Spleen (tissue), 11 donors: ENCODE data around the gene VPS9D1. TPM values are rescaled to one million over a fixed set of nuclear protein-coding genes. Genes with fewer than 3 reads are reported as not detected.
"Not testable (repeated sequence)": the region's sequence is repeated elsewhere in the genome, so short reads cannot be mapped to it uniquely, and the experiment has no call there.

ENCODE experiments used
- DNase-seq: peaks from one replicate; pipeline ENCODE4 v3.0.0-alpha.2; 2020
- H3K27ac ChIP-seq, 8 donors: fragments of 200-600 bp; sonication (generic) in 7 of 8; 1 replicate in 4 of 8; 2 replicates in 4 of 8; pipeline versions ENCODE4 v1.5.0 to v1.8.0; 2016 to 2021; ENCODE audit warnings: inconsistent platforms in 4 of 8, mild to moderate bottlenecking in 4 of 8, moderate library complexity in 1 of 8
- H3K27me3 ChIP-seq, 7 donors: fragments of 200-600 bp; sonication (generic) in 6 of 7; replicated peaks in 1 of 7; 1 replicate in 4 of 7; 2 replicates in 3 of 7; pipeline versions ENCODE4 v1.5.0 to v1.8.0; 2016 to 2021; ENCODE audit warnings: inconsistent platforms in 3 of 7, mild to moderate bottlenecking in 1 of 7
- H3K36me3 ChIP-seq, 6 donors: fragments of 200-600 bp; sonication (generic) in 5 of 6; 1 replicate in 4 of 6; 2 replicates in 2 of 6; pipeline versions ENCODE4 v1.5.0 to v1.8.0; 2016 to 2021; ENCODE audit warnings: inconsistent platforms in 2 of 6
- H3K4me1 ChIP-seq, 6 donors: fragments of 200-600 bp; sonication (generic) in 5 of 6; 1 replicate in 3 of 6; 2 replicates in 3 of 6; pipeline versions ENCODE4 v1.5.0 to v1.8.0; 2016 to 2021; ENCODE audit warnings: inconsistent platforms in 3 of 6
- H3K4me3 ChIP-seq, 8 donors: fragments of 200-600 bp; sonication (generic) in 7 of 8; 1 replicate in 4 of 8; 2 replicates in 4 of 8; pipeline versions ENCODE4 v1.5.0 to v1.8.0; 2016 to 2021; ENCODE audit warnings: inconsistent platforms in 4 of 8, mild to moderate bottlenecking in 4 of 8, moderate library complexity in 2 of 8
- H3K9me3 ChIP-seq, 8 donors: fragments of 200-600 bp; sonication (generic) in 7 of 8; 1 replicate in 4 of 8; 2 replicates in 4 of 8; pipeline versions ENCODE4 v1.5.0 to v1.8.0; 2016 to 2021; ENCODE audit warnings: inconsistent platforms in 4 of 8
- POLR2A ChIP-seq, 3 donors: fragments of 450-650 bp; IDR thresholded peaks; one replicate each; pipeline ENCODE4 v1.5.1; 2017; ENCODE audit warnings: antibody characterized with exemption in 3 of 3, mild to moderate bottlenecking in 1 of 3
- POLR2AphosphoS5 ChIP-seq, 3 donors: sonication (generic); formaldehyde crosslinking; IDR thresholded peaks; one replicate each; pipeline ENCODE4 v1.5.1; 2017; ENCODE audit warnings: antibody characterized with exemption in 3 of 3
- WGBS, 5 donors: extraction: QIAGEN DNeasy Blood & Tissue Kit in 3 of 5; methylation state at CpG; one replicate each; pipeline versions ENCODE4 v1.1.5 to v1.1.7; 2013 to 2018; 5-methylcytosine and 5-hydroxymethylcytosine counted together
- intact Hi-C: fragments of 100-400 bp; cut with DNase I; formaldehyde crosslinking; loops from one replicate; pipeline ENCODE4 v1.15.0; 2023; ENCODE audit warnings: low total_unique reads
- polyA plus RNA-seq, 3 donors: library from polyadenylated mRNA; stranded (reverse); fragments of 200-250 nt; gene quantifications; one replicate each; pipeline ENCODE4 v1.2.1, GENCODE V29; 2013
- total RNA-seq, 7 donors: library from RNA; depleted of rRNA in 3 of 7; stranded (reverse); fragments of >200 nt in 3 of 7; fragmentation: NEBNext Ultra II Directional in 4 of 7; extraction: Animal tissue kit (Norgen Biotek cat#: 25700) in 4 of 7; gene quantifications; one replicate each; pipeline versions ENCODE4 v1.1.0 to v1.2.1, GENCODE V29; 2016 to 2021
- TF ChIP-seq, protein P1 (sequence below), 11 experiments: fragments of 200-600 bp in 7 of 11; fragments of 450-650 bp in 4 of 11; sonication (generic) in 4 of 11; IDR thresholded peaks in 8 of 11; conservative IDR thresholded peaks in 3 of 11; 1 replicate in 7 of 11; 2 replicates in 4 of 11; pipeline versions ENCODE4 v1.4.0 to v1.8.0; 2016 to 2021; ENCODE audit warnings: antibody characterized with exemption in 11 of 11, inconsistent platforms in 4 of 11, mild to moderate bottlenecking in 1 of 11
- donor health status: healthy with polysubstance abuse.
- donor health status: DM: no; HTN: no; CAD: no; lungs with moderate emphysema.
- donor health status: DM: no; HTN: no; CAD: no.
- donor health status: Bipolar disorder and iron deficiency.
- donor health status: healthy.
- donor health status: DM: no; HTN: no; CAD: no.
- donor health status: DM: yes; HTN: yes; CAD: no.

The VPS9D1 gene
- total and polyA plus RNA-seq, 10 donors: 6.0 to 37.2 (median 19.3) TPM

DNA sequence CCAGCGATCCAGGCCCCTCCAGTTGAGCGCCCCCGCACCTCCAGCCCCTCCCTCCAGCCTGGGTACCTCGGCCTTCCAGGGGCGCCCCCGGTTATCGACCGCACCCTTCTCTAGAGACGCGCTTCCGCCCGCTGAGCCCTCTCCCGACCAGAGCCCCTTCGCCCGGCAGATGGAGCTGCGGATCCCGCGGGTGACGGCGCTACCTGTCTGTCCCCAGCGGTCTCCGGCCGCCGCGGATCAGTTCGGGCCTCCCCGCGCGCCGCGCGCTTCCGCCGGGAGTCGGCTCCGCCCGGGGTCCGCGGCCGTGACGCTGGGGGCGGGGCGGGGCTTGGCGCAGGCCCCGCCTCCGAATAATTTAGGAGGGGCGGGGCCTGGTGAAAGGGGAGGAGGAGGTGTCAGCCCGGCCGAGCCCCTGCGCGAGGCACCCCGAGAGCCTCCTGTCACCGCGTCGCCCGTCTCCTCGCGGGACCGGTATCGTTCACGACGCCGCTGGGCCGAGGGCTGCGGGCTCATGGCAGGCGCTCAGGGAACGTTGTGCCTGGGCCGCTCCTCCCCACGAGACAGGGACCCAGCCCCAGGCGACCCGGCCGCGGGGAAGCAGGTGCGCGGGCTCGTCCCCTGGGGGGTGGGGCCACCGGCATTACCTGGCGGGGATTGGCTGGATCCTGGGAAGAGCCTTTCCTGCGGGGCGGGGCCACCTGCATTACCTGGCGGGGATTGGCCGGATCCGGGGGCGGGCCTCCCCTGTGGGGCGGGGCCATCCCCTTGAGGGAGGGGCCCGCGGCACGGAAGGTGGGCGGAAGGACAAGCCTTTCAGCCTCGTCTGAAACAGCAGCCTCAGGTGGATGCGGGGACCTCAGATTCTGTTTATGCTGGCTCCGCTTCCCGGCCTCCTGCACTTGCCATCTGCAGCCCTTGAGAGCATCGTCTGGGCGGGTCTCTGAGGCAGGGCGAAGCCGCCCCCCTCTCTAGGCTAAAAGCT lies 19.0 kb downstream of the VPS9D1 start, which contains the start of gene SPATA2L:
Gene SPATA2L (minus strand): TSS at position 281 of the 982 bp plus-strand sequence. CDS start 473 bp downstream, outside the sequence.
- Histone ChIP-seq H3K4me1 (peaks cover 18 to 62% (median 39%) of the 10 kb centered on the region in 6 donors), H3K27ac (peak within 1 kb of the TSS; percentile 61 to 95 (median 87)), H3K27me3 (no peaks in the 10 kb centered on the region), H3K9me3 (no peaks in the 10 kb centered on the region), H3K4me3 (peak within 1 kb of the TSS; percentile 53 to 82 (median 72)), H3K36me3 (peaks cover 0 to 15% (median 10%) of the 10 kb centered on the region in 6 donors)
- DNase-seq: peak; percentile 98
- WGBS, 5 donors: 0 to 4% (median 1%) methylated on average over 31 to 97 of the region's 97 CpGs
- peak; percentile 87 to 89 (median 87) for TF ChIP-seq POLR2AphosphoS5 (IDR thresholded peaks at IDR 0.05)
- TF ChIP-seq, protein P1, sequence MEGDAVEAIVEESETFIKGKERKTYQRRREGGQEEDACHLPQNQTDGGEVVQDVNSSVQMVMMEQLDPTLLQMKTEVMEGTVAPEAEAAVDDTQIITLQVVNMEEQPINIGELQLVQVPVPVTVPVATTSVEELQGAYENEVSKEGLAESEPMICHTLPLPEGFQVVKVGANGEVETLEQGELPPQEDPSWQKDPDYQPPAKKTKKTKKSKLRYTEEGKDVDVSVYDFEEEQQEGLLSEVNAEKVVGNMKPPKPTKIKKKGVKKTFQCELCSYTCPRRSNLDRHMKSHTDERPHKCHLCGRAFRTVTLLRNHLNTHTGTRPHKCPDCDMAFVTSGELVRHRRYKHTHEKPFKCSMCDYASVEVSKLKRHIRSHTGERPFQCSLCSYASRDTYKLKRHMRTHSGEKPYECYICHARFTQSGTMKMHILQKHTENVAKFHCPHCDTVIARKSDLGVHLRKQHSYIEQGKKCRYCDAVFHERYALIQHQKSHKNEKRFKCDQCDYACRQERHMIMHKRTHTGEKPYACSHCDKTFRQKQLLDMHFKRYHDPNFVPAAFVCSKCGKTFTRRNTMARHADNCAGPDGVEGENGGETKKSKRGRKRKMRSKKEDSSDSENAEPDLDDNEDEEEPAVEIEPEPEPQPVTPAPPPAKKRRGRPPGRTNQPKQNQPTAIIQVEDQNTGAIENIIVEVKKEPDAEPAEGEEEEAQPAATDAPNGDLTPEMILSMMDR (IDR thresholded peaks at IDR 0.05 in 8 of 11, conservative IDR thresholded peaks at IDR 0.05 in 3 of 11): peak in 4 of 11 experiments; percentile 6 to 42 (median 24)
- peak in 1 of 3 donors; percentile 68 for TF ChIP-seq POLR2A (IDR thresholded peaks at IDR 0.05)
- intact Hi-C loops: loop anchor here (5.0 kb wide), 1 partner anchor 91 kb away; no protein-coding TSS in a partner anchor

DNA sequence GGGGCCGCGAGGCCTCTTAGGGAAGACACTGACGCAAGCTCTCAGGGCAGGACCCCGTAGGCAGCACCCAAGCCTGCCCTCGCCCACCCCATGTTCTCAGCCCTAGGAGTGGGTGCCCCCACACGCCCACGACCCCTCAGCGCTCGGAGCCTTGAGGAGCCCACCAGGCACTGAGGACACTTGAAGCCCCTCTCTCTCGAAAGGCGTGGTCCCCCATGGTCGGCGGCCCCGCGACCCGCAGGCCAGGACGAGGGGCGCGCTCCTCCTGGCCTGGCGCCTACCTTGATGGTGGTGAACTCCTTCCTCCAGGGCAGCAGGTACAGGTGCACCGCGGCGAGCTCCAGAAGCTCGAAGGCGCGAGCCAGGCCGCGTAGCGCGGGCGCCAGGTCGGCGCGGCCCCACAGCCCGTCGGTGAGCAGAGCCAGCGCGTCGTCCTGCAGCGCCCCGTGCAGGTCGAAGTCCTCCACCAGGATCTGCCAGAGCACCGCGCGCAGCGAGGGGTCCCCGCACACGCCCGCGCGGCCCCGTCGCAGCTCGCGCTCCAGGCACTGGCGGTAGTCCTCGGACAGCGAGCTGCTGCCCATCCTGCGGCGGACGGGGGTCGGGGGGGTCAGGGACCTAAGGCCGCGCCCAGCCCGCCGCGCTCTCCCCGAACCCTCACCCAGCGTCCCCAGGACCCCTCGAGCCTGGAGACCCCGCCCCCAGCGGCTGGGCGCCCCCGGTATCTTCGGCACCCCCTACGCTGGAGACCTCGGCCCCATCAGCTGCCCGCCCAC lies 19.9 kb downstream of the VPS9D1 start:
- H3K4me1 ChIP-seq: peaks cover 13 to 63% (median 41%) of the 10 kb centered on the region in 6 donors
- H3K27me3 ChIP-seq: no peaks in the 10 kb centered on the region
- intact Hi-C loops: loop anchor here (5.0 kb wide), 1 partner anchor 91 kb away; no protein-coding TSS in a partner anchor
- DNase-seq: peak; percentile 93
- 2 to 3% (median 3%) methylated on average over 12 to 78 of the region's 78 CpGs for WGBS, 5 donors
- no peaks in the 10 kb centered on the region for H3K9me3 ChIP-seq
- H3K27ac ChIP-seq: peak overlapping the region; percentile 61 to 95 (median 87)
- TF ChIP-seq, protein P1 (IDR thresholded peaks at IDR 0.05 in 8 of 11, conservative IDR thresholded peaks at IDR 0.05 in 3 of 11): peak in 3 of 11 experiments; percentile 9 to 33 (median 17)
- no peak for TF ChIP-seq POLR2A (IDR thresholded peaks at IDR 0.05)
- peaks cover 0 to 24% (median 10%) of the 10 kb centered on the region in 6 donors for H3K36me3 ChIP-seq
- peak overlapping the region; percentile 53 to 82 (median 72) for H3K4me3 ChIP-seq

DNA sequence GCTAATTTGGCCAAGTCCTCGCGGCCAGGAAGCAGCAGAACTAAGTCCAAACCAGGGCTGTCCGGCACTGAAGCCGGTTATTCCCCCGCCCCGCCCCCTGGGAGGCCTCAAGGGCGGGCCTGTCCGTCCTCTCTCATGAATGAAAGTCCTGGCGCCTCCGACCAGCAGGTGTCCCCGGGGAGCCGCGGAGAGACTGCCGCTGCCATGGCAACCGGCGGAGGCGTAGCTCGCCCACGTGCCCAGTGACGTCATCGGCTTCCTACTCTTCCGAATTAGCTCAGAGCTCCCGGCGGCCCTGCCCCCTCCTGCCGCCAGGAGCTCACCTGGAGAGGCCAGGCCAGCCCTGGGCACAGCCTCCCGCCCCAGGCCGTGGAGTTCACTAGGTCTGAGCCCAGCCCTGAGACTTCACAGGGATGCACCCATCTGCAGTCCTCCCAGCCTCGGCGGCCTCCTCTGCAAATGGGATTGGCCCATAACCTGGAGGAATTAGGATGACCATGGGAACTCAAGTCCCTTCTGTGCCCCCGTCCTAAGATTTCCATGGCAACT lies 20.5 kb downstream of the VPS9D1 start:
- Histone ChIP-seq H3K36me3 (peaks cover 0 to 30% (median 14%) of the 10 kb centered on the region in 6 donors), H3K9me3 (no peaks in the 10 kb centered on the region), H3K4me1 (peaks cover 13 to 63% (median 40%) of the 10 kb centered on the region in 6 donors), H3K27me3 (no peaks in the 10 kb centered on the region), H3K27ac (peak overlapping the region; percentile 61 to 95 (median 87)), H3K4me3 (peak overlapping the region; percentile 53 to 82 (median 72))
- 0 to 3% (median 1%) methylated on average over 6 to 30 of the region's 30 CpGs for WGBS, 5 donors
- peak; percentile 100 for DNase-seq
- intact Hi-C loops: loop anchor here (5.0 kb wide), 1 partner anchor 92 kb away; no protein-coding TSS in a partner anchor
- TF ChIP-seq POLR2AphosphoS5 (IDR thresholded peaks at IDR 0.05) (peak; percentile 75 to 90 (median 83)), POLR2A (IDR thresholded peaks at IDR 0.05) (peak in 1 of 3 donors; percentile 59)
- TF ChIP-seq, protein P1 (IDR thresholded peaks at IDR 0.05 in 8 of 11, conservative IDR thresholded peaks at IDR 0.05 in 3 of 11): peak; percentile 85 to 98 (median 91)

DNA sequence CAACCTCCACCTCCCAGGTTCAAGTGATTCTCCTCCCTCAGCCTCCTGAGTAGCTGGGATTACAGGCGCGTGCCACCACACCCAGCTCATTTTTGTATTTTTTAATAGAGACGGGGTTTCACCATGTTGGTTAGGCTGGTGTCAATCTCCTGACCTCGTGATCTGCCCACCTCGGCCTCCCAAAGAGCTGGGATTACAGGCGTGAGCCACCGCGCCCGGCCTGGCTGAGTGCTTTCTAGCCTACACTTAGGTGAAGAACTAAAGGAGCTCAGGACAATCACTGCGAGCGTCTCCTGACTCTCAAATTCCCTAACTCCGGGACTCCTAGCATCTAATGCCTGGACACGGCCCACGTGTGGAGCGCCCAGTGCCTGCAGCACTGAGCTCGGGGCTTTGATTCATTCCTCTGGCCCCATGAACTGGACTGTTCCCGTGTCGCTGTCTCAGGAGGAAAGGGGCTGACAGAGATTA lies 21.0 kb downstream of the VPS9D1 start:
- 62 to 71% (median 68%) methylated on average over 17 to 18 of the region's 18 CpGs for WGBS, 5 donors
- not testable (repeated sequence) for H3K9me3 ChIP-seq, DNase-seq, H3K27me3 ChIP-seq
- Histone ChIP-seq H3K36me3 (peaks cover 0 to 35% (median 19%) of the 10 kb centered on the region in 6 donors), H3K4me3 (peak overlapping the region in 4 of 8 donors; percentile 62 to 81 (median 72)), H3K27ac (peak overlapping the region in 6 of 8 donors; percentile 55 to 95 (median 90)), H3K4me1 (peaks cover 13 to 64% (median 40%) of the 10 kb centered on the region in 6 donors)
- intact Hi-C loops: loop anchor here (5.0 kb wide), 1 partner anchor 93 kb away; no protein-coding TSS in a partner anchor

DNA sequence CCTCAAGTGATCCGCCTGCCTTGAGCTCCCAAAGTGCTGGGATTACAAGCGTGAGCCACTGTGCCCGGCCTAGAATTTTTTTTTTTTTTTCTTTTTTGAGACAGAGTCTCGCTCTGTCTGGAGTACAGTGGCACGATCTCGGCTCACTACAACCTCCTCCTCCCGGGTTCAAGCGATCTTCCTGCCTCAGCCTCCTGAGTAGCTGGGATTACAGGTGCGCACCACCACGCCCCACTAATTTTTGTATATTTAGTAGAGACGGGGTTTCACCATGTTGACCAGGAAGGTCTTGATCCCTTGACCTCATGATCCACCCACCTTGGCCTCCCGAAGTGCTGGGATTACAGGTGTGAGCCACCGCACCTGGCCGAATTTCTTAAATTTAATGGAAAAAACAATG lies 22.0 kb downstream of the VPS9D1 start:
- Histone ChIP-seq H3K36me3 (peaks cover 0 to 45% (median 28%) of the 10 kb centered on the region in 6 donors), H3K4me1 (peaks cover 13 to 70% (median 40%) of the 10 kb centered on the region in 6 donors)
- intact Hi-C loops, H3K27ac ChIP-seq, H3K27me3 ChIP-seq, H3K9me3 ChIP-seq, DNase-seq, H3K4me3 ChIP-seq: not testable (repeated sequence)
- 95 to 98% (median 97%) methylated on average over 14 of the region's 14 CpGs for WGBS, 5 donors
